Nephron progenitor cell (in vitro differentiated cells): ENCODE results near the gene RAMP3.
A peak's percentile ranks its signal among the peaks of the same experiment; 100 is the strongest.

ENCODE experiments used
- DNase-seq: peaks from one replicate; pipeline ENCODE4 v3.0.0; 2021
- H3K27ac Mint-ChIP-seq: 2 replicates; pipeline ENCODE4 v1.8.0; 2021; ENCODE audit warnings: mild to moderate bottlenecking, moderate library complexity, mixed read lengths
- H3K27me3 Mint-ChIP-seq: 2 replicates; pipeline ENCODE4 v1.8.0; 2021; ENCODE audit warnings: mild to moderate bottlenecking, low read depth, mixed read lengths; ENCODE audit not compliant: poor library complexity
- H3K36me3 Mint-ChIP-seq: 2 replicates; pipeline ENCODE4 v1.8.0; 2021; ENCODE audit warnings: low read depth, mixed read lengths
- H3K4me1 Mint-ChIP-seq: 2 replicates; pipeline ENCODE4 v1.8.0; 2021; ENCODE audit warnings: mixed read lengths
- H3K4me3 Mint-ChIP-seq: 2 replicates; pipeline ENCODE4 v1.8.0; 2021; ENCODE audit warnings: mild to moderate bottlenecking, moderate library complexity, mixed read lengths
- H3K9me3 Mint-ChIP-seq: 2 replicates; pipeline ENCODE4 v1.8.0; 2021; ENCODE audit warnings: mild to moderate bottlenecking, moderate library complexity, mixed read lengths
- TF ChIP-seq, protein P1 (sequence below): fragments of 200-600 bp; sonication (generic); IDR thresholded peaks from 2 replicates; pipeline ENCODE4 v1.5.0; 2021; ENCODE audit warnings: antibody characterized with exemption

The RAMP3 gene

GRCh38 chr7:45136106-45137060 is 21.2 kb upstream of the RAMP3 start:
- H3K4me1 Mint-ChIP-seq: peaks cover 6% of the 10 kb centered on the region
- peak; percentile 65 for DNase-seq
- peaks cover 24% of the 10 kb centered on the region for H3K27me3 Mint-ChIP-seq
- no peaks in the 10 kb centered on the region for H3K9me3 Mint-ChIP-seq
- H3K4me3 Mint-ChIP-seq: no peak overlapping the region
- TF ChIP-seq, protein P1, sequence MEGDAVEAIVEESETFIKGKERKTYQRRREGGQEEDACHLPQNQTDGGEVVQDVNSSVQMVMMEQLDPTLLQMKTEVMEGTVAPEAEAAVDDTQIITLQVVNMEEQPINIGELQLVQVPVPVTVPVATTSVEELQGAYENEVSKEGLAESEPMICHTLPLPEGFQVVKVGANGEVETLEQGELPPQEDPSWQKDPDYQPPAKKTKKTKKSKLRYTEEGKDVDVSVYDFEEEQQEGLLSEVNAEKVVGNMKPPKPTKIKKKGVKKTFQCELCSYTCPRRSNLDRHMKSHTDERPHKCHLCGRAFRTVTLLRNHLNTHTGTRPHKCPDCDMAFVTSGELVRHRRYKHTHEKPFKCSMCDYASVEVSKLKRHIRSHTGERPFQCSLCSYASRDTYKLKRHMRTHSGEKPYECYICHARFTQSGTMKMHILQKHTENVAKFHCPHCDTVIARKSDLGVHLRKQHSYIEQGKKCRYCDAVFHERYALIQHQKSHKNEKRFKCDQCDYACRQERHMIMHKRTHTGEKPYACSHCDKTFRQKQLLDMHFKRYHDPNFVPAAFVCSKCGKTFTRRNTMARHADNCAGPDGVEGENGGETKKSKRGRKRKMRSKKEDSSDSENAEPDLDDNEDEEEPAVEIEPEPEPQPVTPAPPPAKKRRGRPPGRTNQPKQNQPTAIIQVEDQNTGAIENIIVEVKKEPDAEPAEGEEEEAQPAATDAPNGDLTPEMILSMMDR: peak; percentile 85
- no peak overlapping the region for H3K27ac Mint-ChIP-seq
- no peaks in the 10 kb centered on the region for H3K36me3 Mint-ChIP-seq

DNA sequence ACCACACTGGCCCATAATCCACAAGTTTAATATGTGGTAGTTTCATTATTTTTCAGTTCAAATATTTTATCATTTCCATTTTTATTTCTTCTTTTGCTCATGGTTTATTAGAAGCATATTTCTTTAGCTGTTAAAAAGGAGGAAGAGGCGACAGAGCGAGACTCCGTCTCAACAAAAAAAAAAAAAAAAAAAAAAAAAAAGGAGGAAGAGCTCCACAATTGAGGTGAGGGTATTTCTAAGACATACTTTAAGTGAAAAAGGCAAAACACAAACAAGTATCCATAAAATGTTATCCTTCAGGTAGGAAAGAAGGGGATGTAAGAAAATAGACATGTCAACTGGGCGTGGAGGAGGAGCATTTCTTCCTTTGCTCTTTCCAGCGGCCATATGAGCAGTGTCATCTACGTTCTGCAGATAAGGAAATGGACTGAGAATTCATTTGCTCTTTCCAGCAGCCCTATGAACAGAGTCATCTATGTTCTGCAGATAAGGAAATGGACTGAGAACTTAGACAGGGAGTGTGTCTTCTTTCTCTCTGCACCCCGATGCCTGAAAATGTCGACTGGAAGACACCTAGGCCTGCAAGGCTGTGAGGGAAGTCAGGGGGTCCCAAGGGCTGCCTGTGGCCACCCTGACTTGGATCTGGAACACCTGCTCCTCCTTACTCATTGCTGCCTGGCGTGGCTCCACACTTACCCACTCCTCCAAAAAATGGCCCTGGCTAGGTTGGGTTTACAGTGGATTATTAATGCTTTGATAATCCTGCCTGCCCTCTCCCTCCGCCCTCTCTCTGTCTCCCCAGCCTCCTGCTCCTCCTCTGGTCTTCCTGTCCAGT is 18.9 kb upstream of the RAMP3 start:
- DNase-seq: no peak
- no peaks in the 10 kb centered on the region for H3K36me3 Mint-ChIP-seq
- TF ChIP-seq, protein P1: no peak
- H3K27ac Mint-ChIP-seq: no peak overlapping the region
- H3K27me3 Mint-ChIP-seq: peaks cover 23% of the 10 kb centered on the region
- H3K4me1 Mint-ChIP-seq: peaks cover 6% of the 10 kb centered on the region
- H3K9me3 Mint-ChIP-seq: no peaks in the 10 kb centered on the region
- H3K4me3 Mint-ChIP-seq: no peak overlapping the region

DNA sequence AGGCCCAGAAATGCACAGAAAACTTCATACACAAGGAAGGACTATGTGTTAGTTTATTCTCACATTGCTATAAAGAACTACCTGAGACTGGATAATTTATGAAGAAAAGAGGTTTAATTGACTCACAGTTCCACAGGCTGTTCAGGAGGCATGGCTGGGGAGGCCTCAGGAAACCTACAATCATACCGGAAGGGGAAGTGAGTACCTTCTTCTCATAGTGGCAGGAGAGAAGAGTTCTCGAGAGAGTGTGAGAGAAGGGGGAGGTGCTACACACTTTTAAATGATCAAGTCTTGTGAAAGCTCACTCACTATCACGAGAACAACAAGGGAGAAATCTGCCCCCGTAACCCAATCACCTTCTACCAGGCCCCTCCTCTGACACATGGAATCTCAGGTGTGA is 16.8 kb upstream of the RAMP3 start:
- Mint-ChIP-seq H3K27me3 (peaks cover 20% of the 10 kb centered on the region), H3K36me3 (no peaks in the 10 kb centered on the region), H3K4me1 (peaks cover 3% of the 10 kb centered on the region), H3K27ac (no peak overlapping the region), H3K4me3 (no peak overlapping the region), H3K9me3 (no peaks in the 10 kb centered on the region)
- TF ChIP-seq, protein P1: no peak
- no peak for DNase-seq

DNA sequence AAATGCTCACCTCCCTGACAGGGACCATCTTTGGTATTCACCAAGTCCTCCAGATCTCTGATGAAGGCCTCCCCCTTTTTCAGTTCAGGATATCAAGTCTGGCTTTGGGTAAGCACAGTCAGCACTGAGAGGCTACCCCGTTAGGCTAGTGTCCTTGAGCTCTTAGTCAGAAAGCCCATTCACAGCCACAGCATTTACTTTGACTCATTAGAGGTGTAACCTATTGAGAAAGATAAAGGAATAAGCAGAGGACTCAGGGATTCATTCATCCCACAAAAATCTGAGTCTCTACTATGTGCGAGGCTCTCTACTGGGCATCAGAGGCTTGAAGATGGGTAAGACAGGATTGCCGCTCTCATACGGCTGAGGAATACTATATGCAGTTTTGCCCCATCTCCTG is 14.0 kb upstream of the RAMP3 start:
- Mint-ChIP-seq H3K9me3 (no peaks in the 10 kb centered on the region), H3K4me1 (no peaks in the 10 kb centered on the region), H3K36me3 (no peaks in the 10 kb centered on the region), H3K27ac (no peak overlapping the region), H3K4me3 (no peak overlapping the region), H3K27me3 (peaks cover 19% of the 10 kb centered on the region)
- TF ChIP-seq, protein P1: no peak
- no peak for DNase-seq

GRCh38 chr7:45145881-45146280 is 11.7 kb upstream of the RAMP3 start:
- H3K4me3 Mint-ChIP-seq: no peak overlapping the region
- no peaks in the 10 kb centered on the region for H3K4me1 Mint-ChIP-seq
- H3K27ac Mint-ChIP-seq: no peak overlapping the region
- no peaks in the 10 kb centered on the region for H3K9me3 Mint-ChIP-seq
- no peak for DNase-seq
- TF ChIP-seq, protein P1: no peak
- H3K27me3 Mint-ChIP-seq: peaks cover 26% of the 10 kb centered on the region
- H3K36me3 Mint-ChIP-seq: no peaks in the 10 kb centered on the region
